GM20000 (cell line): ENCODE measurements around the gene FSD2.
"Not testable (repeated sequence)": the region's sequence is repeated elsewhere in the genome, so short reads cannot be mapped to it uniquely, and the experiment has no call there.

Experiments used
- DNase-seq: peaks from one replicate; pipeline ENCODE4 v3.0.0; 2012; ENCODE audit warnings: low spot score
- TF ChIP-seq, protein P1 (sequence below): IDR thresholded peaks from 2 replicates; pipeline ENCODE4 v1.5.1; 2012; ENCODE audit warnings: mild to moderate bottlenecking, control low read depth; ENCODE audit errors: extremely low read depth, missing control alignments

The FSD2 gene

DNA sequence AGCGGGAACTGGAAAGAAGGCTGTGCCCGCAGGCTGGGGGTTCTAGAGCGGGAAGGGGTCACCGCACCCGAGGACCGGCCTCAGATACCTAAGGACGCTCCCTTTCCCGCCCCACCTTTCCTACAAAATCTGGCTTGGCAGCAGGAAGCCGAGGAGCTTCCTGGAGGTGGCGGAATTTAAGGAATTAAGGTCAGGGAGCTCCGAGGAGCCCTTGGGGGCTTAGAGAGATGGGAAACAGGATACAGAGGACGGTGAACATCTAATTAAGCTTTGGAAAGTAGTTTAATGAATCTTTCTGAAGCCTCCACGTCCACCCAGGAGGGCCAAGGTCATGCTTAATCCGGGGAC, 95.7 kb downstream of the FSD2 start:
- TF ChIP-seq, protein P1, sequence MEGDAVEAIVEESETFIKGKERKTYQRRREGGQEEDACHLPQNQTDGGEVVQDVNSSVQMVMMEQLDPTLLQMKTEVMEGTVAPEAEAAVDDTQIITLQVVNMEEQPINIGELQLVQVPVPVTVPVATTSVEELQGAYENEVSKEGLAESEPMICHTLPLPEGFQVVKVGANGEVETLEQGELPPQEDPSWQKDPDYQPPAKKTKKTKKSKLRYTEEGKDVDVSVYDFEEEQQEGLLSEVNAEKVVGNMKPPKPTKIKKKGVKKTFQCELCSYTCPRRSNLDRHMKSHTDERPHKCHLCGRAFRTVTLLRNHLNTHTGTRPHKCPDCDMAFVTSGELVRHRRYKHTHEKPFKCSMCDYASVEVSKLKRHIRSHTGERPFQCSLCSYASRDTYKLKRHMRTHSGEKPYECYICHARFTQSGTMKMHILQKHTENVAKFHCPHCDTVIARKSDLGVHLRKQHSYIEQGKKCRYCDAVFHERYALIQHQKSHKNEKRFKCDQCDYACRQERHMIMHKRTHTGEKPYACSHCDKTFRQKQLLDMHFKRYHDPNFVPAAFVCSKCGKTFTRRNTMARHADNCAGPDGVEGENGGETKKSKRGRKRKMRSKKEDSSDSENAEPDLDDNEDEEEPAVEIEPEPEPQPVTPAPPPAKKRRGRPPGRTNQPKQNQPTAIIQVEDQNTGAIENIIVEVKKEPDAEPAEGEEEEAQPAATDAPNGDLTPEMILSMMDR, result no peak
- DNase-seq, result no peak

DNA sequence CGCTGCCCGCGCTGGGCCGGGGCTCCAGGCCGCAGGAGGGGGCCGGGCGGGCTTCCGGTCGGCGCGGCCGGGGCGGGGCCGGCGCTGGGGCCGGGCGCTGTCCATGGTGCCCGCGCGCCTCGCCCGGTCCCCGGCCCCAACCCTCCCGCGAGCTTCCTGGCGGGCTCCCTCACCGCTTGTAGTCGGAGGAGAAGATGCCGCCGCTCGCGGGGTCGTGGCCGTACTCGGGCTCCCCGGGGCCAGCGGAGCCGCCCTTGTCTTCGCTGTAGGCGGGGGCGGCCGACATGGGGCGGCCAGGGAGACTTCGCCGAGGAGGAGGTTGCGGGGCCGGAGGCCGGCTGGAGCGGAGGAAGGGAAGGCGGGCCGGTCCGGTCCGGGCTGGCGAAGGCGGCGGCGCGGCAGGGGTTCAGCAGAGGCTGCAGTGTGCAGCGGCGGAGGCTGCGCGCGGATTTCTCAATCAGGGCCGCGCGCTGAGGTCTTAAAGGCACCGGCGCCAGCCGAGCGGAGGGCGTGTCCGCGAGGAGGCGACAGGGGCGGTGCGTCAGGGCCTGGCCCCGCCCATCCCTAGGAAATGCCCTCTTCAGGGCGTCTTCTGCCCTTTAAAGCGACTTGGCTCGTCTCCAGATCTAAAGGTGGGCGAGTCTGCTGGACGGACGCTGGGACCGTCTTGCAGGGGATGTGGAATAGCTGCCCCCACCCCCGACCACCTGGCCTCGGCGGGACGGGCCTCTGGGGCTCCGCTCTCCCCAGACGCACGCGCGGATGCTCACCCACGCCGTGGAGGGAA, 96.3 kb downstream of the FSD2 start, which contains the start of gene AP3B2:
TSS of gene AP3B2 (minus strand) at position 455 of the 787 bp plus-strand sequence. CDS start at position 286, 169 bp downstream.
- peak; percentile 94 for DNase-seq
- TF ChIP-seq, protein P1, result no peak

DNA sequence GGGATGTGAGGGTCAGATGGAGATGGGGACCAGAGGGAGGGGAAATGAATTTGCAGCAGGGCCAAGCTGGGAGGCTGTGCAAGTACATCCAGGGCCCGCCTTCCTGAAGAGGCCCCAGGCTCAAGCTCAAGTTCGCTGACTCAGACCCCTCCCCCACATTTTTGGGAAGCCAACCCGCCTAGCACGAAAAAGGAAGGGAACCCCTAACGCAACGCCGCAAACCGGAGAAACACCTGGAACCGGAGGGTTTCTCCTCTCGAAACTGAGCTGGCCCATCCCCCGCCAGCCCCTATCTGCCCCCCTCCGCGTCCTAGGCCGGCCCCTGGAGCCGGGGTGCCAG, 96.8 kb downstream of the FSD2 start:
- DNase-seq, result no peak
- TF ChIP-seq, protein P1, result no peak

DNA sequence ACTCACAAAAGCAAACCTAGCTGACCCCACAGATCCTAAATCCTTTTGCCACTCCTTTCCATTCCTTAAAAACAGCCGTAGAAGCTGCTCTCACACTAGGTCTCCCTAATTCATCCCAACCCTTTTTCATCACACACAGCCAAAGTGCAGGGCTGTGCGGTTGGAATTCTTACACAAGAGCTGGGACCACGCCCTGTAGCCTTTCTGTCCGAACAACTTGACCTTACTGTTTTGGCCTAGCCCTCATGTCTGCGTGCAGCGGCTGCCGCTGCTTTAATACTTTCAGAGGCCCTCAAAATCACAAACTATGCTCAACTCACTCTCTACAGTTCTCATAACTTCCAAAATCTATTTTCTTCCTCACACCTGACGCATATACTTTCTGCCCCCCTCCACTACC, 100.0 kb downstream of the FSD2 start:
- not testable (repeated sequence) for DNase-seq
